ENCODE results near the gene DAGLB.

Gene DAGLB

GRCh38 chr7:6447581-6448199 is at the start of gene DAGLB:
TSS of gene DAGLB (minus strand) at chr7:6447954. CDS start at chr7:6447842, 112 bp downstream.
- H3K36me3 ChIP-seq (ENCODE audit: control insufficient read depth in 1 of 2, insufficient read depth in 2 of 2, low read length in 2 of 2) = peaks cover 15 to 29% of the 10 kb centered on the region in 2 donors
- H3K27me3 ChIP-seq (ENCODE audit: low read depth, low read length) = no peaks in the 10 kb centered on the region
- peak within 1 kb of the TSS; percentile 87 to 98 for H3K4me3 ChIP-seq (ENCODE audit: low read depth in 1 of 2, low read length in 2 of 2)
- peaks cover 0 to 7% of the 10 kb centered on the region in 2 donors for H3K4me1 ChIP-seq (ENCODE audit: control insufficient read depth in 1 of 2, insufficient read depth in 2 of 2, low read length in 2 of 2)
- no peaks in the 10 kb centered on the region for H3K9me3 ChIP-seq (ENCODE audit: control insufficient read depth in 1 of 2, low read length in 2 of 2)
- peak within 1 kb of the TSS; percentile 84 for H3K27ac ChIP-seq (ENCODE audit: low read length)

- Histone ChIP-seq H3K9me3 (ENCODE audit: control insufficient read depth in 1 of 2, low read length in 2 of 2) (no peaks in the 10 kb centered on the region), H3K4me3 (ENCODE audit: low read depth in 1 of 2, low read length in 2 of 2) (no peak overlapping the region), H3K4me1 (ENCODE audit: control insufficient read depth in 1 of 2, insufficient read depth in 2 of 2, low read length in 2 of 2) (no peaks in the 10 kb centered on the region), H3K36me3 (ENCODE audit: control insufficient read depth in 1 of 2, insufficient read depth in 2 of 2, low read length in 2 of 2) (no peaks in the 10 kb centered on the region), H3K27ac (ENCODE audit: low read length) (no peak overlapping the region), H3K27me3 (ENCODE audit: low read depth, low read length) (no peaks in the 10 kb centered on the region)
These were observed 49.8 kb upstream of the DAGLB start for GRCh38 chr7:6497637-6497905.

- no peaks in the 10 kb centered on the region for H3K4me1 ChIP-seq (ENCODE audit: control insufficient read depth in 1 of 2, insufficient read depth in 2 of 2, low read length in 2 of 2)
- no peaks in the 10 kb centered on the region for H3K9me3 ChIP-seq (ENCODE audit: control insufficient read depth in 1 of 2, low read length in 2 of 2)
- no peaks in the 10 kb centered on the region for H3K36me3 ChIP-seq (ENCODE audit: control insufficient read depth in 1 of 2, insufficient read depth in 2 of 2, low read length in 2 of 2)
- H3K27ac ChIP-seq (ENCODE audit: low read length) = no peak overlapping the region
- H3K27me3 ChIP-seq (ENCODE audit: low read depth, low read length) = no peaks in the 10 kb centered on the region
- no peak overlapping the region for H3K4me3 ChIP-seq (ENCODE audit: low read depth in 1 of 2, low read length in 2 of 2)
These were observed 49.3 kb upstream of the DAGLB start for GRCh38 chr7:6496842-6497636.

- H3K36me3 ChIP-seq (ENCODE audit: control insufficient read depth in 1 of 2, insufficient read depth in 2 of 2, low read length in 2 of 2) = no peaks in the 10 kb centered on the region
- no peak overlapping the region for H3K27ac ChIP-seq (ENCODE audit: low read length)
- no peak overlapping the region for H3K4me3 ChIP-seq (ENCODE audit: low read depth in 1 of 2, low read length in 2 of 2)
- no peaks in the 10 kb centered on the region for H3K4me1 ChIP-seq (ENCODE audit: control insufficient read depth in 1 of 2, insufficient read depth in 2 of 2, low read length in 2 of 2)
- no peaks in the 10 kb centered on the region for H3K27me3 ChIP-seq (ENCODE audit: low read depth, low read length)
- H3K9me3 ChIP-seq (ENCODE audit: control insufficient read depth in 1 of 2, low read length in 2 of 2) = no peaks in the 10 kb centered on the region
These were observed 48.0 kb upstream of the DAGLB start for GRCh38 chr7:6495597-6496262.

- no peak overlapping the region for H3K4me3 ChIP-seq (ENCODE audit: low read depth in 1 of 2, low read length in 2 of 2)
- no peak overlapping the region for H3K27ac ChIP-seq (ENCODE audit: low read length)
- H3K4me1 ChIP-seq (ENCODE audit: control insufficient read depth in 1 of 2, insufficient read depth in 2 of 2, low read length in 2 of 2) = no peaks in the 10 kb centered on the region
- H3K27me3 ChIP-seq (ENCODE audit: low read depth, low read length) = no peaks in the 10 kb centered on the region
- no peaks in the 10 kb centered on the region for H3K36me3 ChIP-seq (ENCODE audit: control insufficient read depth in 1 of 2, insufficient read depth in 2 of 2, low read length in 2 of 2)
- H3K9me3 ChIP-seq (ENCODE audit: control insufficient read depth in 1 of 2, low read length in 2 of 2) = peaks cover 0 to 2% of the 10 kb centered on the region in 2 donors
These were observed 46.6 kb upstream of the DAGLB start for GRCh38 chr7:6494365-6494764.

GRCh38 chr7:6491194-6491593 is 43.4 kb upstream of the DAGLB start:
- no peaks in the 10 kb centered on the region for H3K27me3 ChIP-seq (ENCODE audit: low read depth, low read length)
- no peaks in the 10 kb centered on the region for H3K36me3 ChIP-seq (ENCODE audit: control insufficient read depth in 1 of 2, insufficient read depth in 2 of 2, low read length in 2 of 2)
- H3K9me3 ChIP-seq (ENCODE audit: control insufficient read depth in 1 of 2, low read length in 2 of 2) = peaks cover 0 to 2% of the 10 kb centered on the region in 2 donors
- H3K4me3 ChIP-seq (ENCODE audit: low read depth in 1 of 2, low read length in 2 of 2) = no peak overlapping the region
- no peaks in the 10 kb centered on the region for H3K4me1 ChIP-seq (ENCODE audit: control insufficient read depth in 1 of 2, insufficient read depth in 2 of 2, low read length in 2 of 2)
- no peak overlapping the region for H3K27ac ChIP-seq (ENCODE audit: low read length)

- Histone ChIP-seq H3K27me3 (ENCODE audit: low read depth, low read length) (no peaks in the 10 kb centered on the region), H3K27ac (ENCODE audit: low read length) (no peak overlapping the region), H3K36me3 (ENCODE audit: control insufficient read depth in 1 of 2, insufficient read depth in 2 of 2, low read length in 2 of 2) (no peaks in the 10 kb centered on the region), H3K4me3 (ENCODE audit: low read depth in 1 of 2, low read length in 2 of 2) (no peak overlapping the region), H3K9me3 (ENCODE audit: control insufficient read depth in 1 of 2, low read length in 2 of 2) (peaks cover 0 to 2% of the 10 kb centered on the region in 2 donors), H3K4me1 (ENCODE audit: control insufficient read depth in 1 of 2, insufficient read depth in 2 of 2, low read length in 2 of 2) (peaks cover 0 to 2% of the 10 kb centered on the region in 2 donors)
These were observed 41.9 kb upstream of the DAGLB start for GRCh38 chr7:6489612-6490011.

- Histone ChIP-seq H3K4me3 (ENCODE audit: low read depth in 1 of 2, low read length in 2 of 2) (no peak overlapping the region), H3K36me3 (ENCODE audit: control insufficient read depth in 1 of 2, insufficient read depth in 2 of 2, low read length in 2 of 2) (peaks cover 0 to 7% of the 10 kb centered on the region in 2 donors), H3K27ac (ENCODE audit: low read length) (no peak overlapping the region), H3K27me3 (ENCODE audit: low read depth, low read length) (no peaks in the 10 kb centered on the region), H3K4me1 (ENCODE audit: control insufficient read depth in 1 of 2, insufficient read depth in 2 of 2, low read length in 2 of 2) (peaks cover 0 to 14% of the 10 kb centered on the region in 2 donors), H3K9me3 (ENCODE audit: control insufficient read depth in 1 of 2, low read length in 2 of 2) (peaks cover 0 to 2% of the 10 kb centered on the region in 2 donors)
These were observed 39.4 kb upstream of the DAGLB start for GRCh38 chr7:6487184-6487545.

- Histone ChIP-seq H3K4me3 (ENCODE audit: low read depth in 1 of 2, low read length in 2 of 2) (no peak overlapping the region), H3K4me1 (ENCODE audit: control insufficient read depth in 1 of 2, insufficient read depth in 2 of 2, low read length in 2 of 2) (peaks cover 0 to 18% of the 10 kb centered on the region in 2 donors), H3K36me3 (ENCODE audit: control insufficient read depth in 1 of 2, insufficient read depth in 2 of 2, low read length in 2 of 2) (peaks cover 0 to 7% of the 10 kb centered on the region in 2 donors), H3K27ac (ENCODE audit: low read length) (no peak overlapping the region), H3K27me3 (ENCODE audit: low read depth, low read length) (no peaks in the 10 kb centered on the region), H3K9me3 (ENCODE audit: control insufficient read depth in 1 of 2, low read length in 2 of 2) (peaks cover 0 to 2% of the 10 kb centered on the region in 2 donors)
These were observed 38.9 kb upstream of the DAGLB start for GRCh38 chr7:6486438-6487183.

GRCh38 chr7:6482743-6483119 is 35.0 kb upstream of the DAGLB start:
- H3K27ac ChIP-seq (ENCODE audit: low read length) = peak overlapping the region; percentile 85
- H3K4me1 ChIP-seq (ENCODE audit: control insufficient read depth in 1 of 2, insufficient read depth in 2 of 2, low read length in 2 of 2) = peaks cover 9 to 36% of the 10 kb centered on the region in 2 donors

GRCh38 chr7:6482307-6482706 is 34.6 kb upstream of the DAGLB start:
- Histone ChIP-seq H3K27me3 (ENCODE audit: low read depth, low read length) (no peaks in the 10 kb centered on the region), H3K4me3 (ENCODE audit: low read depth in 1 of 2, low read length in 2 of 2) (peak overlapping the region; percentile 78 to 96), H3K27ac (ENCODE audit: low read length) (no peak overlapping the region), H3K36me3 (ENCODE audit: control insufficient read depth in 1 of 2, insufficient read depth in 2 of 2, low read length in 2 of 2) (peaks cover 0 to 7% of the 10 kb centered on the region in 2 donors), H3K9me3 (ENCODE audit: control insufficient read depth in 1 of 2, low read length in 2 of 2) (no peaks in the 10 kb centered on the region), H3K4me1 (ENCODE audit: control insufficient read depth in 1 of 2, insufficient read depth in 2 of 2, low read length in 2 of 2) (peaks cover 9 to 38% of the 10 kb centered on the region in 2 donors)

More at GRCh38 chr7:6482743-6483119, 35.0 kb upstream of the DAGLB start:
- H3K36me3 ChIP-seq (ENCODE audit: control insufficient read depth in 1 of 2, insufficient read depth in 2 of 2, low read length in 2 of 2) = peaks cover 0 to 7% of the 10 kb centered on the region in 2 donors
- H3K27me3 ChIP-seq (ENCODE audit: low read depth, low read length) = no peaks in the 10 kb centered on the region
- no peaks in the 10 kb centered on the region for H3K9me3 ChIP-seq (ENCODE audit: control insufficient read depth in 1 of 2, low read length in 2 of 2)
- H3K4me3 ChIP-seq (ENCODE audit: low read depth in 1 of 2, low read length in 2 of 2) = peak overlapping the region; percentile 78 to 96

Data from muscle layer of duodenum (tissue), 2 donors.